ENCODE results near the gene MMP21. TPM values are rescaled to one million over a fixed set of nuclear protein-coding genes. Genes with fewer than 3 reads are reported as not detected.

MMP21 gene
- total RNA-seq, 2 donors from 2014 or later, result 0.29 to 0.42 TPM

GRCh38 chr10:125734823-125735222 is 40.8 kb downstream of the MMP21 start:
- H3K4me1 Mint-ChIP-seq, result peaks cover 21% of the 10 kb centered on the region
- no peak for DNase-seq
- H3K9me3 ChIP-seq (ENCODE audit: control insufficient read depth, low read length, poor library complexity, severe bottlenecking), result no peaks in the 10 kb centered on the region
- no peak overlapping the region for H3K4me3 Mint-ChIP-seq
- H3K36me3 Mint-ChIP-seq (ENCODE audit: low read depth), result peaks cover 23% of the 10 kb centered on the region
- no peaks in the 10 kb centered on the region for H3K27me3 Mint-ChIP-seq
- ATAC-seq, result no peak
- no peak overlapping the region for H3K27ac Mint-ChIP-seq

- Mint-ChIP-seq H3K27ac (no peak overlapping the region), H3K4me3 (no peak overlapping the region)
Observed at GRCh38 chr10:125734148-125734547, 41.5 kb downstream of the MMP21 start.

DNA sequence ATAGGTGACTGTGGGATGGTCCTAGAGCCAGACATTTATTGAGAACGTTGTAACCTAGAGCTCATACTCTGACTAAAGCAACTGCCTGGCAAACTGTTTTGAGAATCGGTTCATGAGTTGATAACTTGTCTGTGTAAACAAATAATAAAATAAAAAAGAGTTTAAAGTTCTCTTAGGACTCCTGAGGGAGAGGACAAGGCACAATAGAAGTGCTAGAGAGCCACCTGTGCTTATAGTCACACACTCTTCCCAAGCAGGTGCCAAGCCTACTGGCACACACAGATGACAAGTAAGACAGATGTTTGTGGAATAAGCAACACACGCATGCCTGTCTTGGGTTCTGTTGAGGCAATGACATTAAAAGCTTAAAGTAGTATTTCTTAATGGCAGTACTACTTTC is 48.2 kb downstream of the MMP21 start:
- H3K9me3 ChIP-seq (ENCODE audit: control insufficient read depth, low read length, poor library complexity, severe bottlenecking), result no peaks in the 10 kb centered on the region
- no peak for DNase-seq
- Mint-ChIP-seq H3K27me3 (no peaks in the 10 kb centered on the region), H3K27ac (no peak overlapping the region), H3K36me3 (ENCODE audit: low read depth) (peaks cover 20% of the 10 kb centered on the region), H3K4me3 (no peak overlapping the region), H3K4me1 (peaks cover 19% of the 10 kb centered on the region)
- no peak for ATAC-seq

More at GRCh38 chr10:125734148-125734547, 41.5 kb downstream of the MMP21 start:
- Mint-ChIP-seq H3K4me1 (peaks cover 17% of the 10 kb centered on the region), H3K36me3 (ENCODE audit: low read depth) (peaks cover 19% of the 10 kb centered on the region), H3K27me3 (no peaks in the 10 kb centered on the region)
- no peaks in the 10 kb centered on the region for H3K9me3 ChIP-seq (ENCODE audit: control insufficient read depth, low read length, poor library complexity, severe bottlenecking)
- DNase-seq (no peak), ATAC-seq (no peak)

- peaks cover 14% of the 10 kb centered on the region for H3K36me3 Mint-ChIP-seq (ENCODE audit: low read depth)
- H3K27me3 Mint-ChIP-seq, result no peaks in the 10 kb centered on the region
- H3K9me3 ChIP-seq (ENCODE audit: control insufficient read depth, low read length, poor library complexity, severe bottlenecking), result no peaks in the 10 kb centered on the region
- peaks cover 14% of the 10 kb centered on the region for H3K4me1 Mint-ChIP-seq
- no peak for ATAC-seq
- no peak for DNase-seq
- H3K27ac Mint-ChIP-seq, result no peak overlapping the region
- H3K4me3 Mint-ChIP-seq, result no peak overlapping the region
Observed at GRCh38 chr10:125726914-125727313, 48.7 kb downstream of the MMP21 start.

- Mint-ChIP-seq H3K4me1 (peaks cover 18% of the 10 kb centered on the region), H3K27ac (no peak overlapping the region), H3K36me3 (ENCODE audit: low read depth) (peaks cover 13% of the 10 kb centered on the region), H3K27me3 (no peaks in the 10 kb centered on the region), H3K4me3 (no peak overlapping the region)
- no peaks in the 10 kb centered on the region for H3K9me3 ChIP-seq (ENCODE audit: control insufficient read depth, low read length, poor library complexity, severe bottlenecking)
- DNase-seq, result no peak
- ATAC-seq, result no peak
Observed at GRCh38 chr10:125722811-125723210, 52.8 kb downstream of the MMP21 start.

DNA sequence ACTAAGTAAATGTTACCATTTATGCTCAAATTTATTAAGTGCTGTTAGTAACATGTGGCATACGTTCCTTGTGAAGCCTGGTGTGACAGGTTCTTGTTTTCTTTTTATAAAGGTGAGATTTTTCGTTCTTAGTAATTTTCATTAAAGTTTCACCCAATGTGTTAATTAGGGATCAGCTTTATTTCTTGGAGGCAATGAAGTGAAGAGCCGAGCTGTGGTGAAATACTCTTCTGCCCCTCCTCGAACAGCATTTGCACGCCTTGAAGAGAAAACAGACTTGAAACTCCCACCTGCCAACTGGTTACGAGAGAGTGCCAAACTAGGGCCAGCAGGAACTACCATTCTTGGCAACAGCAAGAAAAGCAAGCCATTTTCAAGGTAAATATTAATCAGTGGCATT is 54.6 kb downstream of the MMP21 start:
- Mint-ChIP-seq H3K27ac (no peak overlapping the region), H3K4me3 (no peak overlapping the region), H3K27me3 (no peaks in the 10 kb centered on the region), H3K4me1 (peaks cover 16% of the 10 kb centered on the region), H3K36me3 (ENCODE audit: low read depth) (peaks cover 11% of the 10 kb centered on the region)
- DNase-seq (no peak), ATAC-seq (no peak)
- no peaks in the 10 kb centered on the region for H3K9me3 ChIP-seq (ENCODE audit: control insufficient read depth, low read length, poor library complexity, severe bottlenecking)

DNA sequence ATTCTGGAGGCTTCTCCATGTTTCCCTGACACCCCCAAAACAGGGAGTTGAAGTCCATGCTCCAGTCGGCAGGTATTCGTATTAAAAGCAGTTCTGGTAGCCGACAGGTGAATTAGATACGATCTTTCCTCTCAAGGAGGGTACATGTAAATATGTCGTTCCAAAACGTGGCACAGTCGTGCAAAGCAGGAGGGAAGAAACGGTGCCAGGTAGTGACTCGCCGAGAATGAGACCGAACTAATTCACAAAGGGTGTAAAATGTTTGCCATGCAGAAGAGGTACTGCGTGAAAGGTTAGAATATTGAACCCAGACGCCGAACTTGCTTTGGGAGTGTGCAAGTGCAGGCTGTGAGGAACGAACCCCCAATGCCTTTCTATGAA is 55.6 kb downstream of the MMP21 start:
- Mint-ChIP-seq H3K4me3 (peak overlapping the region; percentile 95), H3K27ac (peak overlapping the region; percentile 95)
- DNase-seq, result no peak

DNA sequence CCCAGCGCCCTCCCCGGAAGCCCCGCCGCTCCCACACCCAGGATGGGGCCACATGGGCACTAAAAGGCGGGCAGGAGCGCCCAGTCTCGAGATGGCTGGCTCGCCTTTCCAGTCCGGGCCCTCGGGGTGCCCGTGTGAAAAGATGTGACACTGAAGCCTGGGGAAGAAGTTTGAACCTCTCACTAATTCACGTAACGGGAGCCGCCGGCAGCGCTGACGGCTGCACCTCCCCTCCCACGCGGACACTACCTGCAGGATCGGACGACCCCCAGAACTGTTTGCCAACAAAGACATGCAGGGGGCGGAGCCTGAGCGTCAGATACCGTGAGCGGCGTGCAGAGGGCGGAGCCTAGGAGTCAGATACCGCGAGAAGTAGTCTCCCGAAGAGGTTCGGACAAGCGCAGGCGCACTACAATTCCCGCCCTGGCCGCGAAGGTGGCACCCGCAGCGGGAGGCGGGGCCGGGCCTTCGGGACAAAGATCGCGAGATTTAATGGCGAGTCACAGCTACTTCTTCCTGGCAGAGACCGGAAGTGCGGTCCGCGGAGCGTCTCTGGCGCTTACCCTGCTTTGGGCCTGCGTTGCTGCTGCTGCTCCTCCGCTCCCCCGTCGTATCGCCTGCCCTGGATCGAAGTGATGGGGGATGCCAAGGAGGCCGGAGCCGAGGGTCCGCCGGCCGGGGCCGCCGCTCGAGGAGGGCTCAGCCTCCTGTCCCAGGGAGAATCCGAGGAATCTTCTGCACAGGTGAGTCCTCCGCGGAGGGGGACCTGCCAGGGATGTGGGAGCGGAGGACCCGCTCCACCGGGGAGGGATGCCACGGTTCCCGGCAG is 56.2 kb downstream of the MMP21 start, which contains the start of gene EDRF1:
Gene EDRF1, plus strand, starts transcription at position 537 of the 829 bp plus-strand sequence. Its CDS starts 99 bp downstream, at position 636.
- Mint-ChIP-seq H3K4me3 (peak within 1 kb of the TSS; percentile 95), H3K27ac (peak within 1 kb of the TSS; percentile 95)
- ATAC-seq, result peak; percentile 96

More for the DNA sequence above, 55.6 kb downstream of the MMP21 start:
- no peak for ATAC-seq
- Mint-ChIP-seq H3K27me3 (no peaks in the 10 kb centered on the region), H3K4me1 (peaks cover 16% of the 10 kb centered on the region), H3K36me3 (ENCODE audit: low read depth) (peaks cover 11% of the 10 kb centered on the region)
- no peaks in the 10 kb centered on the region for H3K9me3 ChIP-seq (ENCODE audit: control insufficient read depth, low read length, poor library complexity, severe bottlenecking)

More for the DNA sequence above, 56.2 kb downstream of the MMP21 start, which contains the start of gene EDRF1:
- H3K27me3 Mint-ChIP-seq, result no peaks in the 10 kb centered on the region
- no peaks in the 10 kb centered on the region for H3K9me3 ChIP-seq (ENCODE audit: control insufficient read depth, low read length, poor library complexity, severe bottlenecking)
- peaks cover 13% of the 10 kb centered on the region for H3K4me1 Mint-ChIP-seq
- peaks cover 8% of the 10 kb centered on the region for H3K36me3 Mint-ChIP-seq (ENCODE audit: low read depth)
- peak; percentile 97 to 99 (median 99) for DNase-seq

Other genes with a start within 250 kb of the MMP21 start
- not detected for gene TEX36, start 92.7 kb downstream of the MMP21 start, total RNA-seq
- 10 to 100 TPM; 33.5 to 51.1 TPM for gene EDRF1, start 56.1 kb downstream of the MMP21 start, total RNA-seq
- 10 to 100 TPM; 29.0 to 30.7 TPM for gene UROS, start 47.4 kb upstream of the MMP21 start, total RNA-seq
- 10 to 100 TPM; 43.2 to 44.9 TPM for gene BCCIP, start 47.7 kb upstream of the MMP21 start, total RNA-seq
- gene DHX32, start 105.5 kb upstream of the MMP21 start, total RNA-seq, result 1 to 10 TPM; 5.8 to 6.4 TPM
- gene FANK1, start 120.7 kb upstream of the MMP21 start, total RNA-seq, result 1 to 10 TPM in 1 of 2 donors, under 1 TPM in 1; 0.60 to 4.5 TPM